GM18873 (cell line): Measurements from ENCODE around the gene IQSEC3.

Experiments used
- ATAC-seq: cut with Tn5 transposase; IDR thresholded peaks from one replicate; pipeline ENCODE4 v1.9.1; 2021; ENCODE audit warnings: mild to moderate bottlenecking, moderate library complexity, moderate number of reproducible peaks; ENCODE audit not compliant: unreplicated experiment, low FRiP score

The IQSEC3 gene

DNA sequence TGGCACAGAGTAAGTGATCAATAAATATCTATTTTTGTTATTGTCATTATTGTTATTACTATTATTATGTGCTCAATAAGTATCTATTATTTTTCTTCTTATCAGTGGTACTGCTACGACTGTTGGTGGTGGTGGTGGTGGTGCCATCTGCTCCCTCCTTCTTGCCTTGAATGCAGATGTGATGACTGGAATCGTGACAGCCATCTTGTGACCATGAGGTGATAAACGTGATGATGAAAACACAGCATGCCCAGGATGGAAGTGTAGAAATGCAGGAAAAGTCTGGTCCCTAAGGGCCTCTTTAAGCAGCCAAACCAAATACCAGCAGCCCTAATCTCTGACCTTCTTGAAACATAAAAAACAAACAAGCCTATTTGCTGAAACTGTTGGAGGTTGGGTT lies 125.0 kb downstream of the IQSEC3 start:
- ATAC-seq: no peak

- ATAC-seq: no peak
Measured at GRCh38 chr12:193261-193660, 126.7 kb downstream of the IQSEC3 start.

DNA sequence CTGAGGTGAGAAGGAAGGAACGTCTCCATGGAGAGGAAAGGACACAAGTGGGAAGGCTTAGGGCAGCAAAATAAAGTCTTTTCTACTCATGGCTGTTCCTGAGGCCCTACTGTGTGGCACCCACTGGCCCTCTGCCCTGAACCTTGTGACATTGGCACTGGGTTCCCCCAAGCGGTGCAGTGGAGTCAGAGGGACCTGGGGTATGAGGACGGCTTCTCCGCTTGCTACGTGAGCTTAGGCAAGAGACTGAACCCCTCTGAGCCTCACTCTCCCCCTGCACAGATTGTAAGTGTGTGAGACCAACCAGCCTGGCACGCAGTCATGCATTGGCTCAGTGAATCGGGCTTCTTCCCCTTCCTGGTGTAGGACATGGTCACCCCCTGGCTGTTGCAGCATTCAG lies 127.7 kb downstream of the IQSEC3 start:
- ATAC-seq: no peak

GRCh38 chr12:195156-195555 lies 128.6 kb downstream of the IQSEC3 start:
- no peak for ATAC-seq

- no peak for ATAC-seq
Measured at GRCh38 chr12:195951-196350, 129.4 kb downstream of the IQSEC3 start.

DNA sequence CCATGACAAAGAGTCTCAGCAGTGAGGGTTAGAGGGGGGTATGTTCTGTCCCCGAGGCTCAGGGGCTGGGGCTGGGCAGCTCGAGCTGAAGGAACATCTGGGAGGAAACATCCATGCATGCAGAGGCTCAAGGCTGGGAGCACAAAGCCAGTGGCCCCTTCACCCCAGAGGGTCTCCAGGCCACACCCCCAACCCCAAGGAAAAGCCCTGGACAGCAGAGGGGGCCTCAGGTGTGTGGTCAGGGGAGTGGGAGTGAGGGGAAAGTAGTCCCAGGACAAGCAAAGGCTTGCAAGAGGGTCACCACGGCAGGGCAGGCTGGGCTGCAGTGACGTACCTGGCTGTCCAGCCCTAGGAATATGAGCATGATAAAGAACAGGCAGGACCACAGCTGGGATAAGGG lies 129.9 kb downstream of the IQSEC3 start:
- no peak for ATAC-seq

GRCh38 chr12:197347-197746 lies 130.8 kb downstream of the IQSEC3 start:
- no peak for ATAC-seq

DNA sequence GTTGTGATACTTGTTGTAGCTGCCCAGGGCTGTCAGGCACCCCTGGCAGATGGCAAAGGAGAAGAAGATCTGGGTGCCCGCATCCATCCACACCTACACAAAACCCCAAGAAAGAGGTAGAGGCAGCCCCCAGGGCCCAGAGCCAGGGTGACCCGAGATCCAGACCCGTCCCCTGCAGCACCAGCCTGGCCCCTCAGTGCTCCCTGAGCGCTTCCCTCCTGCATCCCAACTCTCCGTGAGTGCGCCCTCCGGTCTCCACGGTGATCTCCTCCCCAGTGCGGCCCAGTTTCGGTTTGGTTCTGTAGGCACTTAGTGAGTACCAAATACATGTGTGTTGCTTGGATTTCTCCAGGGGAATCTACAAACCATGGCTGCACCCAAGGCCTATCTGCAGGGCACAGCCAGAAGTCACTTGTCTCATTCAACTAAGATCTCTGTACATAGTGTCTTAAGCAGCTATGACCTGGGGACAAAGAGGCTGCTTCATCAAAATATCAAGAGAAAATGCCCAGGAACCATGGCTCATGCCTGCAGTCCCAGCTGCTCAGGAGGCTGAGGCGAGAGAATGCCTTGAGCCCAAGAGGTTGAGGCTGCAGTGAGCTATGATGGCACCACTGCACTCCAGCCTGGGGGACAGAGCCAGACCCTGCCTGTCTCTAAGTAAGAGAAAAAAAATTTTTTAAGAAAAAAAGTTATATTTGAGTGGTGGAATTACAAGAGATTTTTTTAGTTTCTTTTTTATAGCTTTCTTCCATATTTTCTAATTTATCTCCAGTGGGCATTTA lies 131.5 kb downstream of the IQSEC3 start:
- no peak for ATAC-seq

DNA sequence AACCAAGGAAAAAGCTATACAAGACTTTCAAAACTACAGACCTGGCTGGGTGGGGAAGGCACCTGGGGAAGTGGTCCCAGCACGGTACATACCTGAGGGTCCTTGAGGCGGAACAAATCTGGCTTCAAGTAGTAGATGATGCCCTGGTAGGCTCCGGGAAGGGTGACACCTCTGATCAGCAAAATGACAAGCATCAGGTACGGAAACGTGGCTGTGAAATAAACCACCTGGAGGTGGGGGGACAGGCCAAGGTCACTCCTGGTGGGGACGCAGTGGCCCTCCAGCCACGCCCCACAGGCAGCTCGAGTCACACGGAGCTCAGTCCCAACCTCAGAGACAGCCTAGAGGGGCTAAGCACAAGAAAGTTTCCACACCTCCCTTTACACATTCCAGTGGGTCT lies 132.1 kb downstream of the IQSEC3 start:
- no peak for ATAC-seq

GRCh38 chr12:201361-201760 lies 134.8 kb downstream of the IQSEC3 start:
- no peak for ATAC-seq

DNA sequence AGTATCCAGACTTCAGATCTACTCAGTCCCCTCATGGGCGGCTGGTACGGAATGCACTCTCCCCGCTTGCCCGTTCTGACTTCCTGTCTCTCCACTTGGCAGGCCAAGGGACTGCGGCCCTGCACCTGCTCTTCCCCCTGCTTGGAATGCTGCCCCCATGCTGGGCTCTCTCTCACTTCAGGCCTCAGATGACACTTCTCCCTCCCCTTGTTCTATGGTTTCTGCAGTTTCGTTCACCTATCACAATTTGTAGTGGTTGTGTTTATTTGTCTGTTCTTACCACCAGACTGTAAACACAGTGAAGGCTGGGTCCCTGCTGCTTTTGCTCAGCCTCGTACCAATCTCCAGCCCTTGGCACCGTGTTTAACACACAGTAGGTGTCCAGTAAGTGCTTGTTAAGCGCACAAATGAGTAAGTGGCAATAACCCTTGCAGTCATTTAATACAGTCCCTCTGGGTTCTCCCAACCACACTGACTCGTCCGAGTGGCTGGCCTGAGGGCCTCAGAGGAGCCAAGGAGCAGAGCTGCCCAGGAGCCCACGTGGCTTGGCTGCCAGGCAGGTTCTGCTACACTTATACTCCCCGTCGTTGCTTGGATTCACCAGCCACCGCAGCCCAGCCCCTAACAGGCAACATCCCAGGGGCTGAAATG lies 135.6 kb downstream of the IQSEC3 start:
- ATAC-seq: no peak

DNA sequence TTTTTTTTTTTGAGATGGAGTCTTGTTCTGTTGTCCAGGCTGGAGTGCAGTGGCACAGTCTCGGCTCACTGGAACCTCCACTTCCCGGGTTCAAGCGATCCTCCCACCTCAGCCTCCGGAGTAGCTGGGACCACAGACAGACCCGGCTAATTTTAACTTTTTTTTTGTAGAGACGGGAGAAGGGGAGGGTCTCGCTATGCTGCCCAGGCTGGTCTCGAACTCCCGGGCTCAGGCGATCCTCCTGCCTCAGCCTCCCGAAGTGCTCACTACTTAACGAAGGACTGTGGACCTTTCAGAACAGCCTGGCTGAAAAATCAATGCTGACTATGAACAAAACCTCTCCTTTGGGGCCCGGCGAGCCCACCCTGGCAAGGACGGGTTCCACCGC lies 136.5 kb downstream of the IQSEC3 start:
- ATAC-seq: no peak

GRCh38 chr12:203462-204260 lies 137.1 kb downstream of the IQSEC3 start:
- ATAC-seq: no peak

- no peak for ATAC-seq
Measured at GRCh38 chr12:204261-204678, 137.7 kb downstream of the IQSEC3 start.

GRCh38 chr12:205026-205425 lies 138.5 kb downstream of the IQSEC3 start:
- ATAC-seq: no peak

DNA sequence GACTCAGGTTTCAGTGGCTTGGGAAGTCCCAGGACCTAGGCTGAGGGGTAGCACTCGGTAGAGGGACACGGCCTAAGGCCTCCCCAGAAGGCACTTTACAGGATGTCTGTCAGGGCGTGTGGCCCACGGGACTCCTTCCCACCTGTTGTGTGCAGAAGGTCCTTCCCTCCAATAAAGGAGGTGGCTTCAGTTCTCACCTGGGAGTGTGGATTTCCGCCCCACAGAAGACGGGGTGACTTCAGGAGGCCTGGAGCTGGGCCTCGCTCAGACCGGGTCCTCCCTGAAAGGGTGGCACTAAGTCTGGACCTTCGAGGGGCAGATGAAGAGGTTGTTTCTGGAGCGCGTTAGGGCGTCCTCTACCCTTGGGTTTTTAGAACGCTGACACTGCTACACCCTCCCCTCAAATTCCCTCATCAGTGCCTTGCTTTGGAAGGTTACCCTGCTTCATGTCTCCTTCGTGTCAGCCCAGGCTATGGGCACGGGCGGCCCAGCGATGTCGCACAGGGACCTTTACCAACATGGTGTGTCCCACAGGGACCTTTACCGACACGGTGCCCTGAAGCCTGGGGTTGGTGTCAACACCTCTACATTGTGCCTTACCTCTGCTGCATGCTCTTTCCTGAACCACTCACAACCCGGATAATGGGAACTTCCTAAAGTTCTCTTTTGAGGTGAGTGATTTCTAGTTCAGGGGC lies 140.3 kb downstream of the IQSEC3 start:
- no peak for ATAC-seq

GRCh38 chr12:207804-208203 lies 141.2 kb downstream of the IQSEC3 start:
- ATAC-seq: no peak

DNA sequence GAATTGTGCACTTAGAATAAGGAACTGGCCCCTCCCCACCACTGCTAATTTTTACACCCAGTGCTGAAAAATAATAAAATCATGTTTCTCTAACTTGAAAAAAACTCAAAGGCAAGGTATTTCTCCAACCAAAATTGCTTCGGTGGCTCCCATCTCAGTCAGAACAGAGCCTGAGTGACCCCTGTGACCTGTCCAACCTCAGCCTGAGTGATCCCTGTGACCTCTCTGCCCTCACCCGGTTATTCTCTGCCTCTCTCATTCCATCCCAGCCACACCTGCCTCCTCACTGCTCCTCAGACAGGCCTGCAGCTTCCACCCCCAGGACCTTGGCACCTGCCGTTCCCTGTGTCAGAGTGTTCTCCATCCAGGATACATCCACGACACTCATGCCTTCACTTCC lies 142.2 kb downstream of the IQSEC3 start:
- no peak for ATAC-seq

- no peak for ATAC-seq
Measured at GRCh38 chr12:209246-209645, 142.7 kb downstream of the IQSEC3 start.

DNA sequence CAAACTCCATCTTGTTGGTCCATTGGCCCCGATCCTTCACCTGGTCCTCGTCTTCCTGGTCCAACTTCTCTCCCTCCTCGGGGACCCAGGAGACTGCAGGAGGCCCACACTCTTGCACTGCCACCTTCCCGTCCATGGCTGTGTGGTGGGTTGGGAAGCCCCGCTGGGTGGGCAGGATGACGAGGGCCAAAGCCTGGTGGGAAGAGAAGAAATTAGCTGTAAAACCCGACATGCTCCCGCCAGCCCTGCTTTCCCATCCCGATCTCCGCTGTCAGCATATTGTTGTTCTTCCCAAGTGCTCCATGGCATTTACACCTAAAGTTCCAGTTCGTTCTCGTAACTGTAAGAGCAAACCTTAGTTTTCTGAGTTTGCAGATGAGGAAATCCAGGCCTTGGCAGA lies 143.3 kb downstream of the IQSEC3 start:
- ATAC-seq: no peak
